Neural cell (in vitro differentiated cells): ENCODE data around the gene TTC34. TPM values are rescaled to one million over a fixed set of nuclear protein-coding genes. Genes with fewer than 3 reads are reported as not detected.

Source experiments
- H2AFZ ChIP-seq: fragments of 200-600, 300-800 bp; sonication (generic), shearing (Covaris generic); 2 replicates; pipeline ENCODE4 v1.6.0; 2014; ENCODE audit warnings: low read depth, mild to moderate bottlenecking, antibody characterized with exemption, low read length, moderate library complexity
- H3F3A ChIP-seq: fragments of 200-600 bp; shearing (Covaris generic); 2 replicates; pipeline ENCODE4 v1.6.1; 2016; ENCODE audit warnings: mild to moderate bottlenecking, moderate library complexity, mixed read lengths, antibody characterized with exemption, low read length; ENCODE audit not compliant: insufficient read depth, poor library complexity, severe bottlenecking
- H3K27ac ChIP-seq: fragments of 200-600, 300-800 bp; sonication (generic), shearing (Covaris generic); 2 replicates; pipeline ENCODE4 v1.5.1; 2014; ENCODE audit warnings: mild to moderate bottlenecking, low read length, moderate library complexity
- H3K27me3 ChIP-seq: fragments of 300-800, 200-600 bp; sonication (generic), shearing (Covaris generic); 2 replicates; pipeline ENCODE4 v1.6.0; 2014; ENCODE audit warnings: mild to moderate bottlenecking, low read depth, low read length, moderate library complexity; ENCODE audit not compliant: insufficient read depth
- H3K36me3 ChIP-seq: fragments of 300-800, 200-600 bp; sonication (generic), shearing (Covaris generic); 2 replicates; pipeline ENCODE4 v1.5.1; 2014; ENCODE audit warnings: mild to moderate bottlenecking, antibody characterized with exemption, low read length, moderate library complexity; ENCODE audit not compliant: insufficient read depth
- H3K4me2 ChIP-seq: fragments of 300-800, 200-600 bp; sonication (generic), shearing (Covaris generic); 2 replicates; pipeline ENCODE4 v1.6.0; 2014; ENCODE audit warnings: mild to moderate bottlenecking, low read length
- H3K4me3 ChIP-seq: fragments of 300-800, 200-600 bp; sonication (generic), shearing (Covaris generic); 2 replicates; pipeline ENCODE4 v1.5.1; 2014; ENCODE audit warnings: mild to moderate bottlenecking, low read length, moderate library complexity
- H3K79me2 ChIP-seq: fragments of 200-600 bp; shearing (Covaris generic); replicated peaks from 2 replicates; pipeline ENCODE4 v1.6.0; 2014; ENCODE audit warnings: mild to moderate bottlenecking, low read length, moderate library complexity; ENCODE audit not compliant: insufficient read depth
- H3K9ac ChIP-seq: fragments of 300-800, 200-600 bp; sonication (generic), shearing (Covaris generic); 2 replicates; pipeline ENCODE4 v1.6.1; 2016; ENCODE audit warnings: mild to moderate bottlenecking, low read length, mixed read lengths
- H3K9me2 ChIP-seq: fragments of 200-600 bp; shearing (Covaris generic); 2 replicates; pipeline ENCODE4 v1.6.1; 2016; ENCODE audit warnings: mild to moderate bottlenecking, low read length, mixed read lengths; ENCODE audit not compliant: insufficient read depth
- H3K9me3 ChIP-seq: fragments of 200-600, 300-800 bp; sonication (generic), shearing (Covaris generic); 2 replicates; pipeline ENCODE4 v1.6.1; 2016; ENCODE audit warnings: mild to moderate bottlenecking, mixed run types, low read length, moderate library complexity, mixed read lengths
- H4K20me1 ChIP-seq: fragments of 200-600 bp; shearing (Covaris generic); 2 replicates; pipeline ENCODE4 v1.6.1; 2016; ENCODE audit warnings: mild to moderate bottlenecking, mixed run types; ENCODE audit not compliant: insufficient read depth
- CTCF ChIP-seq: fragments of 450-650 bp; IDR thresholded peaks from 2 replicates; pipeline ENCODE4 v1.5.1; 2014; ENCODE audit warnings: antibody characterized with exemption, mild to moderate bottlenecking, moderate library complexity; ENCODE audit not compliant: poor library complexity, severe bottlenecking
- EP300 ChIP-seq: fragments of 450-650 bp; conservative IDR thresholded peaks from 2 replicates; pipeline ENCODE4 v1.6.1; 2014; ENCODE audit warnings: antibody characterized with exemption, mild to moderate bottlenecking, moderate library complexity; ENCODE audit not compliant: poor library complexity, severe bottlenecking
- EZH2 ChIP-seq: fragments of 200-600, 300-800 bp; shearing (Covaris generic), sonication (generic); IDR thresholded peaks from 2 replicates; pipeline ENCODE4 v1.6.1; 2014; ENCODE audit warnings: antibody characterized with exemption, low read length, borderline replicate concordance, mild to moderate bottlenecking; ENCODE audit not compliant: insufficient read depth, poor library complexity, severe bottlenecking
- MXI1 ChIP-seq: fragments of 450-650 bp; conservative IDR thresholded peaks from 2 replicates; pipeline ENCODE4 v1.6.1; 2014; ENCODE audit warnings: antibody characterized with exemption, mild to moderate bottlenecking; ENCODE audit not compliant: poor library complexity, severe bottlenecking
- POLR2AphosphoS5 ChIP-seq: IDR thresholded peaks from 2 replicates; pipeline ENCODE4 v1.6.1; 2012
- RAD21 ChIP-seq: fragments of 450-650 bp; conservative IDR thresholded peaks from 2 replicates; pipeline ENCODE4 v1.6.1; 2014; ENCODE audit warnings: antibody characterized with exemption, mild to moderate bottlenecking, moderate library complexity
- REST ChIP-seq: IDR thresholded peaks from 2 replicates; pipeline ENCODE4 v1.6.1; 2012; ENCODE audit warnings: borderline replicate concordance
- SMC3 ChIP-seq: fragments of 450-650 bp; conservative IDR thresholded peaks from 2 replicates; pipeline ENCODE4 v1.6.1; 2014; ENCODE audit warnings: antibody characterized with exemption, mild to moderate bottlenecking, moderate library complexity; ENCODE audit not compliant: poor library complexity
- TAF1 ChIP-seq: IDR thresholded peaks from 2 replicates; pipeline ENCODE4 v1.6.1; 2012; ENCODE audit warnings: low read depth
- polyA plus RNA-seq: library from polyadenylated mRNA; depleted of rRNA; stranded (reverse); fragments of >200 nt; gene quantifications from 2 replicates; pipeline ENCODE4 v1.2.3, GENCODE V29; 2014

TTC34 gene
- polyA plus RNA-seq, 1 donor from 2014 or later = 0.05 TPM

GRCh38 chr1:2834741-2835564 lies 33.5 kb upstream of the TTC34 start:
- no peaks in the 10 kb centered on the region for H3F3A ChIP-seq
- no peaks in the 10 kb centered on the region for H3K36me3 ChIP-seq
- H3K4me3 ChIP-seq = no peak overlapping the region
- H3K9me2 ChIP-seq = no peaks in the 10 kb centered on the region
- H2AFZ ChIP-seq = no peak overlapping the region
- H3K4me2 ChIP-seq = no peak overlapping the region
- TF ChIP-seq POLR2AphosphoS5 (no peak), REST (no peak), CTCF (no peak), RAD21 (no peak), EP300 (no peak), EZH2 (no peak), SMC3 (no peak), MXI1 (no peak), TAF1 (no peak)
- H3K79me2 ChIP-seq = no peaks in the 10 kb centered on the region
- H3K27ac ChIP-seq = no peak overlapping the region
- no peak overlapping the region for H3K9ac ChIP-seq
- peaks cover 12% of the 10 kb centered on the region for H3K9me3 ChIP-seq
- no peaks in the 10 kb centered on the region for H4K20me1 ChIP-seq
- H3K27me3 ChIP-seq = no peaks in the 10 kb centered on the region

- no peak for TF ChIP-seq POLR2AphosphoS5
- TF ChIP-seq EP300 = no peak
- TF ChIP-seq TAF1 = no peak
- TF ChIP-seq CTCF = no peak
- no peak for TF ChIP-seq REST
- no peak for TF ChIP-seq MXI1
- TF ChIP-seq RAD21 = no peak
- TF ChIP-seq SMC3 = no peak
- TF ChIP-seq EZH2 = no peak
- H3K27ac ChIP-seq = no peak overlapping the region
- H3K4me3 ChIP-seq = no peak overlapping the region
- no peak overlapping the region for H3K9ac ChIP-seq
- H2AFZ ChIP-seq = no peak overlapping the region
- no peak overlapping the region for H3K4me2 ChIP-seq
- H4K20me1 ChIP-seq = no peaks in the 10 kb centered on the region
- no peaks in the 10 kb centered on the region for H3K79me2 ChIP-seq
- H3K9me3 ChIP-seq = peaks cover 12% of the 10 kb centered on the region
- H3K27me3 ChIP-seq = no peaks in the 10 kb centered on the region
- no peaks in the 10 kb centered on the region for H3K9me2 ChIP-seq
- no peaks in the 10 kb centered on the region for H3K36me3 ChIP-seq
- H3F3A ChIP-seq = no peaks in the 10 kb centered on the region
Measured at GRCh38 chr1:2834146-2834475, 32.6 kb upstream of the TTC34 start.
